ENCODE measurements around the gene TEAD1. TPM values are rescaled to one million over a fixed set of nuclear protein-coding genes. Genes with fewer than 3 reads are reported as not detected.

The TEAD1 gene
- total RNA-seq, 2 donors from 2014 or later = 47.9 to 87.0 TPM

DNA sequence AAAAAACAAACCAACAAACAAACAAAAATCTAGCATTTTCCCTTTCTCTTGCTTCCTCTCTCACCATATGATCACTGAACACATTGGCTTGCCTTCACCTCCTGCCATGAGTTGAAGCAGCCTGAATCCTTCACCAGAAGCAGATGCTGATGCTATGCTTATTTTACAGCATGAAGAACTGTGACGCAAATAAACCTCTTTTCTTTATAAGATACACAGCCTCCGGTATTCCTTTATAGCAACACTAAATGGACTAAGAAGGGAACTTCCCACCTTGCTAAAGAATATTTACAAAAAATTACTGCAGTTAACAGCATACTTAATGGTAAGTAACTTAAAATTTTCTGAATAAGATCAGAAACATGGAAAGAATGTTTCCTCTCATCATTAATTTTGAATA, 27.7 kb upstream of the TEAD1 start:
- TF ChIP-seq POLR2AphosphoS5 (IDR thresholded peaks at IDR 0.05) (no peak), POLR2A (IDR thresholded peaks at IDR 0.05) (no peak)
- TF ChIP-seq, protein P1, sequence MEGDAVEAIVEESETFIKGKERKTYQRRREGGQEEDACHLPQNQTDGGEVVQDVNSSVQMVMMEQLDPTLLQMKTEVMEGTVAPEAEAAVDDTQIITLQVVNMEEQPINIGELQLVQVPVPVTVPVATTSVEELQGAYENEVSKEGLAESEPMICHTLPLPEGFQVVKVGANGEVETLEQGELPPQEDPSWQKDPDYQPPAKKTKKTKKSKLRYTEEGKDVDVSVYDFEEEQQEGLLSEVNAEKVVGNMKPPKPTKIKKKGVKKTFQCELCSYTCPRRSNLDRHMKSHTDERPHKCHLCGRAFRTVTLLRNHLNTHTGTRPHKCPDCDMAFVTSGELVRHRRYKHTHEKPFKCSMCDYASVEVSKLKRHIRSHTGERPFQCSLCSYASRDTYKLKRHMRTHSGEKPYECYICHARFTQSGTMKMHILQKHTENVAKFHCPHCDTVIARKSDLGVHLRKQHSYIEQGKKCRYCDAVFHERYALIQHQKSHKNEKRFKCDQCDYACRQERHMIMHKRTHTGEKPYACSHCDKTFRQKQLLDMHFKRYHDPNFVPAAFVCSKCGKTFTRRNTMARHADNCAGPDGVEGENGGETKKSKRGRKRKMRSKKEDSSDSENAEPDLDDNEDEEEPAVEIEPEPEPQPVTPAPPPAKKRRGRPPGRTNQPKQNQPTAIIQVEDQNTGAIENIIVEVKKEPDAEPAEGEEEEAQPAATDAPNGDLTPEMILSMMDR (IDR thresholded peaks at IDR 0.05) = no peak
- DNase-seq (ENCODE audit: low spot score) = no peak
- WGBS = 100% methylated on average over 2 of the region's 2 CpGs
- Histone ChIP-seq H3K4me1 (replicated peaks) (no peaks in the 10 kb centered on the region), H3K9me3 (no peaks in the 10 kb centered on the region), H3K36me3 (no peaks in the 10 kb centered on the region), H3K27me3 (replicated peaks; ENCODE audit: insufficient read depth) (no peaks in the 10 kb centered on the region), H3K27ac (no peak overlapping the region), H3K4me3 (no peak overlapping the region)
- intact Hi-C loops (cut with DNase I) = no loop called here

DNA sequence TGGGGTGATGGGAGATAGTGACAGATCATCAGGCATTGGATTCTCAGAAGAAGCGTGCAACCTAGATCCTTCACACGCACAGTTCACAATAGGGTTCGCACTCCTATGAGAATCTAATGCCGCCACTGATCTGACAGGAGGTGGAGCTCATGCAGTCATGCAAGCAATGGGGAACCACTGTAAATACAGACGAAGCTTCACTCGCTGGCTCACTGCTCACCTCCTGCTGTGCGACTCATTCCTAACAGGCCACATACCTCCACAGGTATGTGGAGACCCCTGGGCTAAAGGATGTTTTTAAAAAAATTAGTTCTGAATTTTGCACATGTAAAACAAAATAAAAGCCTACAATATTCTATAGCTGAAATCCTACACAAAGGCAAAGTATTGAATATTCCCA, 20.5 kb upstream of the TEAD1 start:
- Histone ChIP-seq H3K27ac (no peak overlapping the region), H3K4me3 (no peak overlapping the region), H3K4me1 (replicated peaks) (no peaks in the 10 kb centered on the region), H3K27me3 (replicated peaks; ENCODE audit: insufficient read depth) (no peaks in the 10 kb centered on the region), H3K36me3 (no peaks in the 10 kb centered on the region), H3K9me3 (no peaks in the 10 kb centered on the region)
- 85% methylated on average over 7 of the region's 7 CpGs for WGBS
- DNase-seq (ENCODE audit: low spot score) = no peak
- TF ChIP-seq, protein P1 (IDR thresholded peaks at IDR 0.05) = no peak
- TF ChIP-seq POLR2A (IDR thresholded peaks at IDR 0.05) = no peak
- TF ChIP-seq POLR2AphosphoS5 (IDR thresholded peaks at IDR 0.05) = no peak
- intact Hi-C loops (cut with DNase I) = no loop called here

DNA sequence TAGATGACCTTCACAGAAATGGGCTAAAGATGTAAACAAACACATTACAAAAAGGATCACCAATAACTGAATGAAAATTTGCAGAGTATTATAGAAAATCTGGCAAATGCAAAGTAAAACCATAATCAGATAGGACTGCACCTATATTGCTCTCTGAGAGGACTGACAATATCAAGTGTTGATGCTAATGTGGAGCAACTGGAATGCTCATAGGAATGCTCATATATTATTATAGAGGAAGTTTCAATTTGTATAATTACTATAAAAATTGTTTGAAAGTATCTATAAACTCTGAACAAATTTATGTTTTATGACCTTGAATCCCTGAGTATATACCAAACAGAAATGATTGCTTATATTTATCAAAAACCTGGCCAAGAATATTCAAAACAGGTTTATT, 18.4 kb upstream of the TEAD1 start:
- H3K27me3 ChIP-seq (replicated peaks; ENCODE audit: insufficient read depth) = no peaks in the 10 kb centered on the region
- no peaks in the 10 kb centered on the region for H3K4me1 ChIP-seq (replicated peaks)
- intact Hi-C loops (cut with DNase I) = no loop called here
- no peak overlapping the region for H3K27ac ChIP-seq
- no peaks in the 10 kb centered on the region for H3K9me3 ChIP-seq
- H3K36me3 ChIP-seq = no peaks in the 10 kb centered on the region
- TF ChIP-seq POLR2A (IDR thresholded peaks at IDR 0.05) = no peak
- no peak for TF ChIP-seq POLR2AphosphoS5 (IDR thresholded peaks at IDR 0.05)
- TF ChIP-seq, protein P1 (IDR thresholded peaks at IDR 0.05) = no peak
- no peak overlapping the region for H3K4me3 ChIP-seq
- no peak for DNase-seq (ENCODE audit: low spot score)

DNA sequence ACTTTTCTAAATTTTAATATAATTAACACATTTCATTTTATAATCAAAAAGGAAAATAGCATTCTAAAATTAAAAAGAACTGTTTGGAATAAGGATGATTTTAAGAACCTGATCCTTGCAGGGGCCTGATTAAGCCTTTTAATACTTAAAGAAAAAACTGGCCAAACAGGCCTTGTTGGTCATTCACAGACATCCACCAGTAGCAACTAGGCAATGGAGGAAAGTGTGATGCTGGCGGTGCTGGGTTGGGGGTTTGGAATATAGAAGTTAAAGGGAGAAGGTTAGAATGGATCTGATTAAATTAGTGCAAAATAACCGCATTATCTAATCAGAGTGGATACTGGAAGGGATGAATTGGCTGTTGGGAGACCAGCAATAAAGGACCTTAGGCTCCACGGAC, 16.9 kb upstream of the TEAD1 start:
- Histone ChIP-seq H3K36me3 (no peaks in the 10 kb centered on the region), H3K27ac (no peak overlapping the region), H3K9me3 (no peaks in the 10 kb centered on the region), H3K4me1 (replicated peaks) (no peaks in the 10 kb centered on the region), H3K4me3 (no peak overlapping the region), H3K27me3 (replicated peaks; ENCODE audit: insufficient read depth) (no peaks in the 10 kb centered on the region)
- intact Hi-C loops (cut with DNase I) = no loop called here
- 94% methylated on average over 3 of the region's 3 CpGs for WGBS
- no peak for TF ChIP-seq POLR2A (IDR thresholded peaks at IDR 0.05)
- TF ChIP-seq, protein P1 (IDR thresholded peaks at IDR 0.05) = no peak
- no peak for TF ChIP-seq POLR2AphosphoS5 (IDR thresholded peaks at IDR 0.05)
- no peak for DNase-seq (ENCODE audit: low spot score)

DNA sequence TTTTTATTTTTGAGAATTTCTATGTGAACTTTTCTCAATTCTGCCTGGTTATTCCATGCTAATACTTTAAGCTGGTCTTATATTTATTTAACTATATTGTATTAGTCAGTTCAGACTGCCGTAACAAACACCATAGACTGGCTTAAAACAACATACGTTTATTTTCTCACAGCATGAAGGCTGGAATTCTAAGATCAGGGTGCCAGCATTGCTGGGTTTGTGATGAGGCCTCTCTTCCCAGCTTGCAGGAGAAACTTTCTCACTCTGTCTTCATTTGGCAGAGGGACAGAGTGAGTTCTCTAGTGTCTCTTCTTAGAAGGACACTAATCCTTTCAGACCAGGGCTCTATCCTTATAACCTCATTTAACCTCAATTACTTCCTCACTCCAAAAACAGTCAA, 16.2 kb upstream of the TEAD1 start:
- H3K27ac ChIP-seq = no peak overlapping the region
- intact Hi-C loops (cut with DNase I) = no loop called here
- H3K36me3 ChIP-seq = no peaks in the 10 kb centered on the region
- DNase-seq (ENCODE audit: low spot score) = no peak
- no peaks in the 10 kb centered on the region for H3K4me1 ChIP-seq (replicated peaks)
- TF ChIP-seq, protein P1 (IDR thresholded peaks at IDR 0.05) = no peak
- TF ChIP-seq POLR2AphosphoS5 (IDR thresholded peaks at IDR 0.05) = no peak
- TF ChIP-seq POLR2A (IDR thresholded peaks at IDR 0.05) = no peak
- H3K4me3 ChIP-seq = no peak overlapping the region
- no peaks in the 10 kb centered on the region for H3K9me3 ChIP-seq
- H3K27me3 ChIP-seq (replicated peaks; ENCODE audit: insufficient read depth) = no peaks in the 10 kb centered on the region
- 49% methylated on average over 2 of the region's 2 CpGs for WGBS
